Body of pancreas (tissue), 4 donors: ENCODE measurements around the gene ASTN1. TPM values are rescaled to one million over a fixed set of nuclear protein-coding genes. Genes with fewer than 3 reads are reported as not detected.

ENCODE experiments used
- ATAC-seq: fragments of 150-250 bp; one replicate; pipeline ENCODE4 v1.9.1; 2016
- DNase-seq, 4 donors: peaks; one replicate each; pipeline ENCODE4 v3.0.0-alpha.2; 2019
- H3K27ac ChIP-seq, 4 donors: fragments of 200-600 bp; sonication (generic); 1 replicate in 3 of 4; 2 replicates in 1 of 4; pipeline versions ENCODE4 v1.5.1 to v1.6.1; 2016 to 2019; ENCODE audit warnings: mild to moderate bottlenecking in 1 of 4, mixed read lengths in 1 of 4, moderate library complexity in 1 of 4
- H3K27me3 ChIP-seq, 2 donors: fragments of 200-600 bp; sonication (generic); one replicate each; pipeline ENCODE4 v1.6.0; 2016; ENCODE audit warnings: mild to moderate bottlenecking in 1 of 2
- H3K36me3 ChIP-seq, 2 donors: fragments of 200-600 bp; sonication (generic); replicated peaks in 1 of 2; 2 replicates each; pipeline ENCODE4 v1.5.1; 2016; ENCODE audit warnings: low read depth in 2 of 2; ENCODE audit not compliant: insufficient read depth in 1 of 2
- H3K4me1 ChIP-seq: fragments of 200-600 bp; sonication (generic); one replicate; pipeline ENCODE4 v1.6.0; 2016
- H3K4me3 ChIP-seq, 2 donors: fragments of 200-600 bp; sonication (generic); 1 replicate in 1 of 2; 2 replicates in 1 of 2; pipeline ENCODE4 v1.5.1; 2016 to 2019
- H3K9me3 ChIP-seq, 3 donors: fragments of 200-600 bp; sonication (generic); 1 replicate in 2 of 3; 2 replicates in 1 of 3; pipeline ENCODE4 v1.5.1; 2016
- CTCF ChIP-seq, 7 experiments: fragments of 450-650 bp in 4 of 7; fragments of 200-600 bp in 3 of 7; sonication (generic) in 3 of 7; IDR thresholded peaks; one replicate each; pipeline ENCODE4 v1.5.1; 2016 to 2019; ENCODE audit warnings: antibody characterized with exemption in 7 of 7
- POLR2A ChIP-seq, 3 donors: fragments of 450-650 bp; IDR thresholded peaks; one replicate each; pipeline ENCODE4 v1.6.1; 2016; ENCODE audit warnings: antibody characterized with exemption in 3 of 3, mild to moderate bottlenecking in 2 of 3
- WGBS, 2 donors: methylation state at CpG; one replicate each; pipeline ENCODE4 v1.1.5; 2017; 5-methylcytosine and 5-hydroxymethylcytosine counted together
- intact Hi-C: fragments of 100-400 bp; cut with DNase I; formaldehyde crosslinking; loops from one replicate; pipeline ENCODE4 v1.15.1; 2023
- total RNA-seq, 2 donors: library from RNA; depleted of rRNA; stranded (reverse); fragments of >200 nt; gene quantifications; one replicate each; pipeline ENCODE4 v1.1.0, GENCODE V29; 2016

ASTN1 gene
- total RNA-seq, 2 donors from 2014 or later = 0.66 to 0.78 TPM

GRCh38 chr1:176964687-176965086, 199.8 kb downstream of the ASTN1 start:
- no peak for DNase-seq
- TF ChIP-seq POLR2A (IDR thresholded peaks at IDR 0.05) = no peak
- TF ChIP-seq CTCF (IDR thresholded peaks at IDR 0.05) = no peak
- intact Hi-C loops = loop anchor here (10.0 kb wide), 1 partner anchor 570 kb away; no protein-coding TSS in a partner anchor
- Histone ChIP-seq H3K27me3 (no peaks in the 10 kb centered on the region), H3K36me3 (no peaks in the 10 kb centered on the region), H3K4me1 (no peaks in the 10 kb centered on the region), H3K9me3 (no peaks in the 10 kb centered on the region), H3K4me3 (no peak overlapping the region), H3K27ac (no peak overlapping the region)
- ATAC-seq = no peak
- WGBS, 2 donors = 72 to 77% methylated on average over 2 of the region's 2 CpGs

- Histone ChIP-seq H3K9me3 (no peaks in the 10 kb centered on the region), H3K27me3 (no peaks in the 10 kb centered on the region), H3K4me3 (no peak overlapping the region), H3K36me3 (no peaks in the 10 kb centered on the region), H3K4me1 (no peaks in the 10 kb centered on the region), H3K27ac (no peak overlapping the region)
- WGBS, 2 donors = 67 to 70% methylated on average over 2 of the region's 2 CpGs
- DNase-seq (no peak), ATAC-seq (no peak)
- TF ChIP-seq CTCF (IDR thresholded peaks at IDR 0.05) (no peak), POLR2A (IDR thresholded peaks at IDR 0.05) (no peak)
- intact Hi-C loops = loop anchor here (10.0 kb wide), 1 partner anchor 568 kb away; no protein-coding TSS in a partner anchor
Measured at GRCh38 chr1:176963181-176963580, 201.3 kb downstream of the ASTN1 start.

GRCh38 chr1:176961678-176962077, 202.8 kb downstream of the ASTN1 start:
- WGBS, 2 donors = 59 to 74% methylated on average over 2 of the region's 2 CpGs
- DNase-seq = no peak
- H3K27me3 ChIP-seq = no peaks in the 10 kb centered on the region
- H3K4me1 ChIP-seq = no peaks in the 10 kb centered on the region
- intact Hi-C loops = loop anchor here (10.0 kb wide), 1 partner anchor 567 kb away; no protein-coding TSS in a partner anchor
- no peaks in the 10 kb centered on the region for H3K36me3 ChIP-seq
- no peak for ATAC-seq
- H3K4me3 ChIP-seq = no peak overlapping the region
- H3K27ac ChIP-seq = no peak overlapping the region
- no peaks in the 10 kb centered on the region for H3K9me3 ChIP-seq
- TF ChIP-seq CTCF (IDR thresholded peaks at IDR 0.05) = no peak
- no peak for TF ChIP-seq POLR2A (IDR thresholded peaks at IDR 0.05)

GRCh38 chr1:176959191-176959820, 205.2 kb downstream of the ASTN1 start:
- DNase-seq = no peak
- WGBS, 2 donors = 57 to 62% methylated on average over 3 of the region's 3 CpGs
- TF ChIP-seq POLR2A (IDR thresholded peaks at IDR 0.05) = no peak
- TF ChIP-seq CTCF (IDR thresholded peaks at IDR 0.05) = no peak
- Histone ChIP-seq H3K4me1 (no peaks in the 10 kb centered on the region), H3K27ac (no peak overlapping the region), H3K27me3 (no peaks in the 10 kb centered on the region), H3K9me3 (no peaks in the 10 kb centered on the region), H3K36me3 (no peaks in the 10 kb centered on the region), H3K4me3 (no peak overlapping the region)
- ATAC-seq = no peak
- intact Hi-C loops = no loop called here

- intact Hi-C loops = no loop called here
- Histone ChIP-seq H3K36me3 (no peaks in the 10 kb centered on the region), H3K4me1 (no peaks in the 10 kb centered on the region), H3K27me3 (no peaks in the 10 kb centered on the region), H3K4me3 (no peak overlapping the region), H3K27ac (no peak overlapping the region), H3K9me3 (no peaks in the 10 kb centered on the region)
- no peak for DNase-seq
- TF ChIP-seq CTCF (IDR thresholded peaks at IDR 0.05) (no peak), POLR2A (IDR thresholded peaks at IDR 0.05) (no peak)
- no peak for ATAC-seq
- 84 to 89% methylated on average over 10 of the region's 10 CpGs for WGBS, 2 donors
Measured at GRCh38 chr1:176957603-176958002, 206.9 kb downstream of the ASTN1 start.
